Measurements from ENCODE around the gene SMIM44. TPM values are rescaled to one million over a fixed set of nuclear protein-coding genes. Genes with fewer than 3 reads are reported as not detected.

Gene SMIM44
- total RNA-seq, 2 donors from 2014 or later: not detected

GRCh38 chr19:3519126-3519525 lies 35.9 kb upstream of the SMIM44 start:
- no peaks in the 10 kb centered on the region for H3K9me3 ChIP-seq (ENCODE audit: control insufficient read depth, low read length)
- peaks cover 18% of the 10 kb centered on the region for H3K36me3 Mint-ChIP-seq (ENCODE audit: low read depth)
- no peaks in the 10 kb centered on the region for H3K4me1 ChIP-seq (ENCODE audit: control insufficient read depth, insufficient read depth, low read length)
- H3K4me3 Mint-ChIP-seq: no peak overlapping the region
- WGBS, 2 experiments (ENCODE audit: insufficient coverage in 1 of 2, insufficient read length in 1 of 2): 92 to 95% methylated on average over 15 to 18 of the region's 18 CpGs
- H3K9me3 Mint-ChIP-seq: no peaks in the 10 kb centered on the region
- no peak for DNase-seq
- H3K4me3 ChIP-seq (ENCODE audit: low read length): no peak overlapping the region
- TF ChIP-seq CTCF (conservative IDR thresholded peaks at IDR 0.05): no peak
- H3K27me3 ChIP-seq (ENCODE audit: control insufficient read depth, insufficient read depth, low read length, poor library complexity, severe bottlenecking): no peaks in the 10 kb centered on the region
- no peaks in the 10 kb centered on the region for H3K27me3 Mint-ChIP-seq (ENCODE audit: insufficient read depth)
- peak overlapping the region; percentile 58 for H3K27ac Mint-ChIP-seq
- peaks cover 17% of the 10 kb centered on the region for H3K36me3 ChIP-seq (ENCODE audit: control insufficient read depth, insufficient read depth, low read length)
- peaks cover 5% of the 10 kb centered on the region for H3K4me1 Mint-ChIP-seq
- H3K27ac ChIP-seq (ENCODE audit: low read depth, low read length): no peak overlapping the region
- H3K9ac ChIP-seq (ENCODE audit: extremely low read depth, low read length, poor library complexity, severe bottlenecking): no peak overlapping the region

- Histone ChIP-seq H3K9me3 (ENCODE audit: control insufficient read depth, low read length) (no peaks in the 10 kb centered on the region), H3K36me3 (ENCODE audit: control insufficient read depth, insufficient read depth, low read length) (peaks cover 15% of the 10 kb centered on the region), H3K27me3 (ENCODE audit: control insufficient read depth, insufficient read depth, low read length, poor library complexity, severe bottlenecking) (no peaks in the 10 kb centered on the region), H3K9ac (ENCODE audit: extremely low read depth, low read length, poor library complexity, severe bottlenecking) (no peak overlapping the region), H3K27ac (ENCODE audit: low read depth, low read length) (no peak overlapping the region), H3K4me3 (ENCODE audit: low read length) (no peak overlapping the region), H3K4me1 (ENCODE audit: control insufficient read depth, insufficient read depth, low read length) (no peaks in the 10 kb centered on the region)
- Mint-ChIP-seq H3K9me3 (no peaks in the 10 kb centered on the region), H3K27me3 (ENCODE audit: insufficient read depth) (no peaks in the 10 kb centered on the region), H3K27ac (peak overlapping the region; percentile 58), H3K4me3 (no peak overlapping the region), H3K36me3 (ENCODE audit: low read depth) (peaks cover 14% of the 10 kb centered on the region), H3K4me1 (peaks cover 5% of the 10 kb centered on the region)
- no peak for DNase-seq
- no peak for TF ChIP-seq CTCF (conservative IDR thresholded peaks at IDR 0.05)
- 89 to 100% methylated on average over 2 of the region's 2 CpGs for WGBS, 2 experiments (ENCODE audit: insufficient coverage in 1 of 2, insufficient read length in 1 of 2)
Observed at GRCh38 chr19:3518659-3519058, 35.4 kb upstream of the SMIM44 start.

GRCh38 chr19:3518255-3518654 lies 35.0 kb upstream of the SMIM44 start:
- Histone ChIP-seq H3K4me3 (ENCODE audit: low read length) (no peak overlapping the region), H3K36me3 (ENCODE audit: control insufficient read depth, insufficient read depth, low read length) (peaks cover 19% of the 10 kb centered on the region), H3K9ac (ENCODE audit: extremely low read depth, low read length, poor library complexity, severe bottlenecking) (no peak overlapping the region), H3K27ac (ENCODE audit: low read depth, low read length) (no peak overlapping the region), H3K4me1 (ENCODE audit: control insufficient read depth, insufficient read depth, low read length) (no peaks in the 10 kb centered on the region), H3K9me3 (ENCODE audit: control insufficient read depth, low read length) (no peaks in the 10 kb centered on the region), H3K27me3 (ENCODE audit: control insufficient read depth, insufficient read depth, low read length, poor library complexity, severe bottlenecking) (no peaks in the 10 kb centered on the region)
- H3K36me3 Mint-ChIP-seq (ENCODE audit: low read depth): peaks cover 14% of the 10 kb centered on the region
- WGBS, 2 experiments (ENCODE audit: insufficient coverage in 1 of 2, insufficient read length in 1 of 2): 79 to 82% methylated on average over 7 to 10 of the region's 10 CpGs
- no peak overlapping the region for H3K27ac Mint-ChIP-seq
- peaks cover 5% of the 10 kb centered on the region for H3K4me1 Mint-ChIP-seq
- H3K9me3 Mint-ChIP-seq: no peaks in the 10 kb centered on the region
- H3K27me3 Mint-ChIP-seq (ENCODE audit: insufficient read depth): no peaks in the 10 kb centered on the region
- H3K4me3 Mint-ChIP-seq: no peak overlapping the region
- peak; percentile 62 for DNase-seq
- no peak for TF ChIP-seq CTCF (conservative IDR thresholded peaks at IDR 0.05)
